Vagina (tissue), 2 donors: ENCODE measurements around the gene MXD4. TPM values are rescaled to one million over a fixed set of nuclear protein-coding genes. Genes with fewer than 3 reads are reported as not detected.

Experiments used
- DNase-seq, 2 donors: peaks; one replicate each; pipeline ENCODE4 v3.0.0-alpha.2; 2017; ENCODE audit errors: extremely low spot score in 2 of 2
- H3K27ac ChIP-seq: fragments of 200-600 bp; sonication (generic); one replicate; pipeline ENCODE4 v1.5.1; 2019
- H3K27me3 ChIP-seq: fragments of 200-600 bp; sonication (generic); one replicate; pipeline ENCODE4 v1.5.1; 2019
- H3K36me3 ChIP-seq, 2 donors: fragments of 200-600 bp; sonication (generic); one replicate each; pipeline ENCODE4 v1.5.1; 2017 to 2019
- H3K4me1 ChIP-seq: fragments of 200-600 bp; sonication (generic); one replicate; pipeline ENCODE4 v1.5.1; 2019
- H3K4me3 ChIP-seq, 2 donors: fragments of 200-600 bp; sonication (generic); 1 replicate in 1 of 2; 2 replicates in 1 of 2; pipeline ENCODE4 v1.5.1; 2016 to 2019
- H3K9me3 ChIP-seq: fragments of 200-600 bp; sonication (generic); one replicate; pipeline ENCODE4 v1.5.1; 2019
- POLR2A ChIP-seq, 2 donors: fragments of 450-650 bp; IDR thresholded peaks; one replicate each; pipeline ENCODE4 v1.6.1; 2017; ENCODE audit warnings: antibody characterized with exemption in 2 of 2, mild to moderate bottlenecking in 2 of 2, moderate library complexity in 2 of 2
- POLR2AphosphoS5 ChIP-seq, 2 donors: sonication (generic); formaldehyde crosslinking; IDR thresholded peaks; one replicate each; pipeline ENCODE4 v1.9.0; 2017; ENCODE audit warnings: antibody characterized with exemption in 2 of 2, mild to moderate bottlenecking in 2 of 2, low read depth in 1 of 2; ENCODE audit not compliant: insufficient read depth in 1 of 2
- intact Hi-C: fragments of 100-400 bp; cut with DNase I; formaldehyde crosslinking; loops from one replicate; pipeline ENCODE4 v1.15.1; 2023
- total RNA-seq: library from RNA; depleted of rRNA; stranded (reverse); fragments of >200 nt; gene quantifications from one replicate; pipeline ENCODE4 v1.2.3, GENCODE V29; 2016
- TF ChIP-seq, protein P1 (sequence below), 3 experiments: fragments of 450-650 bp in 2 of 3; fragments of 200-600 bp in 1 of 3; sonication (generic) in 1 of 3; IDR thresholded peaks; one replicate each; pipeline ENCODE4 v1.5.1; 2017 to 2019; ENCODE audit warnings: antibody characterized with exemption in 3 of 3, mild to moderate bottlenecking in 2 of 3, moderate library complexity in 2 of 3

The MXD4 gene
- total RNA-seq, 1 donor from 2014 or later: 27.5 TPM

DNA sequence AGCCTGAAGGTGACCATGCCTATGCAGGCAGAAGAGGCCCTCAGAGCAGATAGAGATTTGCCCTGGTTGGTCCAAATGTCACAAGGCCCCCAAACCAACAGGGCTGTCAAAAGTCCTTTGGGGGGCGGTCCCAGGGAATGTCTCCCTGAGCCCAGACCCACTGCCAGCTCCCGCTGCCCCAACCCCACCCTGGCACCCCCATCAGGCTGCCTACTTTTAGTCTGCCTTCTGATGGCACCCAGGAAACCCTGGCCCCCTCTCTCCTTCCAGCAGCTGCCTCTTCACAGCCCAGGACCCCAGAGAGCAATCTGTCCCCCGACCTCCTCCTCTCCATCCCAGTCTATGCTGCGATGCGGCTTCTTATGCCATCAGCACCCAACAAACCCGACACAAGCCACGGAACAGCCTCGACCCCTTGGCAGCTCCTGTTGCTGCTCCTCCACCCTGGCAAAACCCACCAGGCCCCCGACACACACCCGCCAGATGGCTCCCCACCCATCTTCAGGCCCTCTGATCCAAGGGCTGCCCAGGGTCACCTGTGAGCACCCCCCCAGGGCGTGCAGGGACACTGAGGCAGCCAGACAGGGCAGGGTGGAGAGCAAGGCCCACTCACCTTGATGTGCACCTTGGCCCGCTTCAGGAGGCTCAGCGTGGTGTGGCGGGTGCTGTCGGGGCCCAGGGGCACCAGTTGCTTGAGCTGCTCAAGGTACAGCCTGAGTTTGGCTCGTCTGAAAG is 9.9 kb downstream of the MXD4 start:
- Histone ChIP-seq H3K4me1 (peaks cover 36% of the 10 kb centered on the region), H3K27ac (no peak overlapping the region), H3K36me3 (peaks cover 0 to 54% of the 10 kb centered on the region in 2 donors), H3K4me3 (no peak overlapping the region), H3K27me3 (no peaks in the 10 kb centered on the region), H3K9me3 (no peaks in the 10 kb centered on the region)
- intact Hi-C loops: no loop called here
- TF ChIP-seq POLR2AphosphoS5 (IDR thresholded peaks at IDR 0.05; ENCODE audit: insufficient read depth in 1 of 2, low read depth in 1 of 2): no peak
- TF ChIP-seq, protein P1, sequence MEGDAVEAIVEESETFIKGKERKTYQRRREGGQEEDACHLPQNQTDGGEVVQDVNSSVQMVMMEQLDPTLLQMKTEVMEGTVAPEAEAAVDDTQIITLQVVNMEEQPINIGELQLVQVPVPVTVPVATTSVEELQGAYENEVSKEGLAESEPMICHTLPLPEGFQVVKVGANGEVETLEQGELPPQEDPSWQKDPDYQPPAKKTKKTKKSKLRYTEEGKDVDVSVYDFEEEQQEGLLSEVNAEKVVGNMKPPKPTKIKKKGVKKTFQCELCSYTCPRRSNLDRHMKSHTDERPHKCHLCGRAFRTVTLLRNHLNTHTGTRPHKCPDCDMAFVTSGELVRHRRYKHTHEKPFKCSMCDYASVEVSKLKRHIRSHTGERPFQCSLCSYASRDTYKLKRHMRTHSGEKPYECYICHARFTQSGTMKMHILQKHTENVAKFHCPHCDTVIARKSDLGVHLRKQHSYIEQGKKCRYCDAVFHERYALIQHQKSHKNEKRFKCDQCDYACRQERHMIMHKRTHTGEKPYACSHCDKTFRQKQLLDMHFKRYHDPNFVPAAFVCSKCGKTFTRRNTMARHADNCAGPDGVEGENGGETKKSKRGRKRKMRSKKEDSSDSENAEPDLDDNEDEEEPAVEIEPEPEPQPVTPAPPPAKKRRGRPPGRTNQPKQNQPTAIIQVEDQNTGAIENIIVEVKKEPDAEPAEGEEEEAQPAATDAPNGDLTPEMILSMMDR (IDR thresholded peaks at IDR 0.05): no peak
- TF ChIP-seq POLR2A (IDR thresholded peaks at IDR 0.05): no peak
- no peak for DNase-seq

DNA sequence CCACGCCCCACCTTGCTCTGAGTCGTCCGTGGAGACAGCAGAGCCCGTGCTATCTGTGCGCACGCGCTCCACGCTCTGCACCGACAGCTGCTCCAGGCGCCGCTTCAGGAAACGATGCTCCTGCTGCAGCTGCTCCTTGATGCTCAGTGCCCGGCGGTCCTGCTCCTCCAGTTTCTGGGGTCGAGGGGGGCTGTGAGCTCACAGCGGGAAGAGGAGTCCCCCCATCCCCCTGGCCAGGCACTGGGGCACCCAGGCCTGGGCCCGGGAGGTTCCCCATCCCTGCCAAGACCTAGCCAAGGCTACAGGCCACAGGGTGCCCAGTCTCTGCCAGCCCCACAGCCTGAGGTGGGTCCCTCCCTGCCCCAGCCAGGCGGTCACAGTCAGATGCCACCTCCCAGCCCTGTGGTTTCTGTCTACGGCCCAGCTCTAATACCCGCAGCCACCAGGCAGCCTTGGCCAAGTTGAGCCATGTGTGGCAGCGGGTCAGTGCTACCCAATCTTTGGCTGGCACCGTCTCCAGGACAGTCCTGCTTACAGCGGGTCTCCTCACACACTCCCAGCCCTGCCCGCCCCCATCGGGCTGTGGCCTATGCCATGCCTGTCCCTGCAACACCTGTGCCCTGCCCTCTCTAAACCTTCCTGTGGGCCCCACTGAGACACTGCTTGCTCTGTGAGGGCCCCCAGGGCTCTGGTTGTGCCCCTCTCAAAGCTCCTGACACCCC is 10.7 kb downstream of the MXD4 start:
- Histone ChIP-seq H3K27me3 (no peaks in the 10 kb centered on the region), H3K9me3 (no peaks in the 10 kb centered on the region), H3K36me3 (peaks cover 0 to 54% of the 10 kb centered on the region in 2 donors), H3K4me1 (peaks cover 29% of the 10 kb centered on the region), H3K4me3 (no peak overlapping the region), H3K27ac (no peak overlapping the region)
- intact Hi-C loops: no loop called here
- TF ChIP-seq, protein P1 (IDR thresholded peaks at IDR 0.05): no peak
- TF ChIP-seq POLR2AphosphoS5 (IDR thresholded peaks at IDR 0.05; ENCODE audit: insufficient read depth in 1 of 2, low read depth in 1 of 2) (no peak), POLR2A (IDR thresholded peaks at IDR 0.05) (no peak)
- DNase-seq: no peak

DNA sequence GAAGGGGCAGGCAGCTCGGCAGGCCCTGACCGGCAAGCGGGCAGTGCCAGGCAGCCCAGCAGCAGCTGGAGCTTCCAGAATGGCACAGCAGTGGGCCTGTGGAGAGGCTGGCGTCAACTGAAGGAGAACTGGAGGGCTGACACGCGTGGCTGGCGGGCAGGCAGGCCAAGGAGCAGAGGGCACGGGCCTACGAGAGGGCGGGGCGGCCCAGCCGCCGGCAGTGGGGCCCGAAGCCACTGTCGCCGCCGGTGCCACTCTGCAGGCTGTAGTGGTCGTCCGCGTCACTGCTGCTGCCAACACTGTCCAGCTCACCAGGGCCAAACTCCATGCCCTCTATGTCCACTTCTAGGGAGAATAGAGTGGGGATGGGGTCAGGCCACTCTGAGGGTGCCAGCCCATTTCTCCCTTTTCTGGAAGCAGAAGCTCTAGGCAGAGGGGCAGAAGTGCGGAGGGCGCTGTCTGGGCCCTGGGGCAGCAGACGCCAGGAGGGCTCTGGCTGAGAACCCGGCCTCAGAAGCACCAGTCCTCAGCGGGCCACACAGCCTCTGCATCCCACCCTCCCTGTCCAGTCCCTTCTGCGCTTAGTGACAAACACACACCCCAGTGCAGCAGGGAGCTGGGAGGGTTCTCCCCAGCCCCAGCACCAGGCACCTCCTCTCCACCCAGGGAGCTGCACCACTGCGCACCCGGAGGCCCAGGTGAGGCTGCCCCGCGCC is 11.4 kb downstream of the MXD4 start:
- TF ChIP-seq POLR2AphosphoS5 (IDR thresholded peaks at IDR 0.05; ENCODE audit: insufficient read depth in 1 of 2, low read depth in 1 of 2) (no peak), POLR2A (IDR thresholded peaks at IDR 0.05) (no peak)
- TF ChIP-seq, protein P1 (IDR thresholded peaks at IDR 0.05): no peak
- H3K27ac ChIP-seq: no peak overlapping the region
- peaks cover 26% of the 10 kb centered on the region for H3K4me1 ChIP-seq
- DNase-seq: no peak
- peaks cover 0 to 54% of the 10 kb centered on the region in 2 donors for H3K36me3 ChIP-seq
- H3K27me3 ChIP-seq: no peaks in the 10 kb centered on the region
- no peak overlapping the region for H3K4me3 ChIP-seq
- H3K9me3 ChIP-seq: no peaks in the 10 kb centered on the region
- intact Hi-C loops: no loop called here

DNA sequence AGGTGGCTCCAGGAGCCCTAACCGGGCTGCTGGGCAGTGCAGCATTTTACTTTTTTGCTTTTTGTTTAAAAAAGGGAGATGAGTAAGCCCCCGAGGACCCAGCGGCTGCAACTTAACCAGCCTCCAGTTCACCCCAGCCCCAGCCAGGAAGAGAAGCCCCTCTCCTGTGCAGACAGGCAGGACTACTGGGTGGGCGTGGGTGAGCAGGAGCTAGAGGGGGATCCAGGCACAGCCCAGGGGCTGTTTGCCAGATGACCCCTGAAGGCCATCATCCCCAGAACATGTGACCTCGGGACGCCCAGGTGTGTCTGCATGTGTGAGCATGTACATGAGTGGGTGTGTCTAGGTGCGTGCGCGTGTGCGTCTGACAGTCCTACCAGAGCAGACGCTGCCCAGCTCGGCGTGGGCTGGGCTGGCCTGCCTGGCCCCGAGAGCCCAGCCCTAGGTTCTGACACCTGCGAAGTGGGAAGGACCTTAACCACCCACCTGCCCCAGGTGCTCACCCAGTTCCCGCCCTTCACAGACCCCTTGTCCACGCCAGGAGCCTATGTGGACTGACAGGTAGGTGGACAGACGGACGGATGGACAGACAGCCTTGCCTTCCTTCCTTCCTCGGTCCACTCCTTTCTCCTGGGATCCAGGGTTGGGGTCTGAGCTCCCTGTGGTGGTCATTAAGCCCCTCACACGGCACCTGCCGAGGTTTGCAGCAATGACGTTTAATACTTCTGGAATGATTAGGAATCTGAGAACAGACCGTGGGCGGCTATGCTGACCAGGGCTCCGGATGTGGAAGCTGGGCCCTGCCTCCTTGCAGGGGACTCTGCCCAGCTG is 12.2 kb downstream of the MXD4 start:
- H3K9me3 ChIP-seq: no peaks in the 10 kb centered on the region
- intact Hi-C loops: no loop called here
- H3K27ac ChIP-seq: no peak overlapping the region
- TF ChIP-seq, protein P1 (IDR thresholded peaks at IDR 0.05): no peak
- no peak for TF ChIP-seq POLR2A (IDR thresholded peaks at IDR 0.05)
- no peak for TF ChIP-seq POLR2AphosphoS5 (IDR thresholded peaks at IDR 0.05; ENCODE audit: insufficient read depth in 1 of 2, low read depth in 1 of 2)
- no peak overlapping the region for H3K4me3 ChIP-seq
- peak in 1 of 2 donors; percentile 83 for DNase-seq
- peaks cover 0 to 50% of the 10 kb centered on the region in 2 donors for H3K36me3 ChIP-seq
- H3K4me1 ChIP-seq: peaks cover 25% of the 10 kb centered on the region
- H3K27me3 ChIP-seq: no peaks in the 10 kb centered on the region
